HT-29 (cell line): ENCODE data around the gene CXCL9. TPM values are rescaled to one million over a fixed set of nuclear protein-coding genes. Genes with fewer than 3 reads are reported as not detected.
"Not testable (repeated sequence)": the region's sequence is repeated elsewhere in the genome, so short reads cannot be mapped to it uniquely, and the experiment has no call there.

ENCODE experiments used
- DNase-seq: peaks from one replicate; pipeline ENCODE4 v3.0.0-alpha.2; 2015; ENCODE audit warnings: low spot score
- total RNA-seq: library from RNA; depleted of rRNA; stranded (reverse); fragments of >200 nt; shearing (Covaris generic); gene quantifications from 2 replicates; pipeline ENCODE4 v1.2.3, GENCODE V29; 2014; rRNA removed

The CXCL9 gene
- total RNA-seq, 1 experiment from 2014 or later, result not detected

DNA sequence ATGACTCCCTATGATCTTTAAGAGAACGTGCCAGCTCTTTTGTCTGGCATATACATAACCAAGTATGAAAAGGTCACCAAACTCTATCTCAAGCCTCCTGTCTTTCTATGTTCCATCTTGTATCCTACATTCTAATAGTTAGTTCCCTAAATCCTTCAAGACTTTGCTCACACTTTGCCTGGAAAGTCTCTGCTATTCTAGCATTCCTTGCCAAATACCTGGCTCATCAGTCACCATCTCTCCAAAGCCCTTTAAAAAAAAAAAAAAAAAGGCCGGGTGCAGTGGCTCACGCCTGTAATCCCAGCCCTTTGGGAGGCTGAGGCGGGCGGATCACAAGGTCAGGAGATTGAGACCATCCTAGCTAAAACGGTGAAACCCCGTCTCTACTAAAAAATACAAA is 48.8 kb downstream of the CXCL9 start:
- not testable (repeated sequence) for DNase-seq

DNA sequence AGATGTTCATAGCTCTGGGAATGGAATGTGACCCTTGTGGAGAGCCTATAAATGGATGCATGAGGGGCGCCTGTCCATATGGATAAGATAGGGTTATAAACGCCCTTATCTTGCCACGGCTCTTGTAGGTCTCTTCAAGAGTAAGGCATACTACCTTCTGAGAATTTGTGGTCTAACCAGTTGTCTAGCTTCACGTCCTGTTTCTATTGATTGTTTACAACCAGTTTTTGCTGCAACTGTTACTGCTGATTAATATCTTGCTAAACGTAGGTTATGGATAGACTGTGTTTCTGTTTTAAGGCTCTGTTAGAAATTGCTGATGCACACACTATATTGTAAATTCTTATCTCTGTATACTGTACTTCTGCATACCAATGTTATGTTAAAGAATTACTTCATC is 52.5 kb downstream of the CXCL9 start:
- not testable (repeated sequence) for DNase-seq

DNA sequence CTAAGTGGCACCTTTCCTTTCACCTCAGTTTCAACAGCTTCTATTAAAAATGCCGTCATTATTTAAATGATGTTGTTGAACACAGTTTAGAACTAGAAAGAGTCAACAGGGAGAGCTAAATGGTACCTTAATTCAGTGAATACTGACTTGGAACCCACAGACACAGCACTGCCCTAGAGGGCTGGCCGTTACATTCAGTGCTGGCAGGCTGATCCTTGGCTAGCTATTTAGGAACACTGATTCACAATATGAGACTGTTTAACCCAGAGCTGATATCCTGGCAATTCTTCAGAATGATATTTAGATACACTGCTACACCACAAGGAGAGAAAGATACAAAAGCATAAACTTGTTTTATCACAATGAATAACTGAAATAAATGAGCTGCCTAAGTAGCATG is 53.8 kb downstream of the CXCL9 start:
- no peak for DNase-seq

Other genes starting within 250 kb of the CXCL9 start
- gene PPEF2, start 105.1 kb downstream of the CXCL9 start, total RNA-seq, result not detected in 2 replicates
- gene NAAA, start 66.5 kb downstream of the CXCL9 start, total RNA-seq, result 20.6 and 28.8 TPM in 2 replicates
- 11.2 and 16.1 TPM in 2 replicates for gene SDAD1, start 16.6 kb downstream of the CXCL9 start, total RNA-seq
- gene CXCL10, start 16.0 kb upstream of the CXCL9 start, total RNA-seq, result 0.08 and 0.63 TPM in 2 replicates
- 0.10 and 0.31 TPM in 2 replicates for gene CXCL11, start 28.6 kb upstream of the CXCL9 start, total RNA-seq
- gene ART3, start 67.2 kb upstream of the CXCL9 start, total RNA-seq, result not detected in 2 replicates
- gene NUP54, start 140.9 kb upstream of the CXCL9 start, total RNA-seq, result 29.1 and 43.6 TPM in 2 replicates
- 99.5 and 105 TPM in 2 replicates for gene SCARB2, start 206.3 kb upstream of the CXCL9 start, total RNA-seq
- gene FAM47E, start 244.2 kb upstream of the CXCL9 start, total RNA-seq, result 2.4 and 2.9 TPM in 2 replicates